ENCODE data around the gene TBX5. TPM values are rescaled to one million over a fixed set of nuclear protein-coding genes. Genes with fewer than 3 reads are reported as not detected.

TBX5 gene
- polyA plus RNA-seq, 1 donor (not counting 4 experiments of a cell fraction or from before 2014, with no cell fraction given) = not detected

DNA sequence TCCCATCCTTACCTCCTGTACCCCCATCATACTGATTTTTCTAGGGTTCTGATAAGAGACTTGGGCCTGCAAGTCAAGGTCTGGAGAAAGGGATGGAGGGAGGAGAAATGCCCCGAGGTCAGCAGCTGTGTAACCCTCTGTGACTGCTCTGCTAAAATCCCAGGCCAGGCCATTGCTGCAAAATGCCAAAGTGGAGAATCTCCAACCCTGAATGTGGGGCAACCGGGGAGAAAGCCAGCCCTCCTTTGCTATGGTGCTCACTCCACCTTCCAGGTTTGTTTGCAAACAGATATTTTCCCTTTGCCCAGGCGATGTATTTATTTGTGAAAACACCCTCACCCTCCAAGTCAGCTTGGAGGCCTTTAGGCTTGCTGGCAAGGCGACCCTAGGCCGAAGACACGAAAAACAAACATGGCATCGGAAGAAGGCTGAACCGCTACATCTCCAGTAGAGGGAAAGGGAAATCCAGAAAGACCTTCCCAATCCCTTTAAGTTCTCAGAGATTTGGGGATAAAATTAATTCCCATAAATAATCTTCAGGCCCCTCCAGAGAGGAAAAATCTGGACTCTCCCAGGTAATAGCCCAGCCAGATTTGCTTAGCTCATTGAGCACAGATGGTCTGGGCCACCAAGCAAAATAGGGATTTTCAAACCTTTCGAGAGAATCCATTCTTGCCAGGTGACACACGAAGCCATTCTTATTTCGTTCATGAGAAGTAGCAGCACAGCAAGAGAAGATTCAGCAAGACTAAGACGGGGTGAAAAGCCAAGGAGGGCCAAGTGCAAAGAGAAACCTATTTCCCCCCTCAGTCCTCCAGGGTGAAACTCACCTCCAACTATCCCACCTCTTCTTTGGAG lies 1.3 kb upstream of the TBX5 start:
- DNase-seq (ENCODE audit: low read depth, low spot score) = no peak
- Histone ChIP-seq H3K79me2 (ENCODE audit: control insufficient read depth, insufficient read depth, low read length) (no peaks in the 10 kb centered on the region), H3K4me1 (ENCODE audit: control insufficient read depth, extremely low read depth, insufficient read depth, low read length) (no peaks in the 10 kb centered on the region), H4K20me1 (ENCODE audit: control insufficient read depth, extremely low read depth, insufficient read depth, low read length) (peaks cover 2% of the 10 kb centered on the region), H3K4me2 (ENCODE audit: control insufficient read depth, extremely low read depth, insufficient read depth, low read depth, low read length) (no peak overlapping the region), H3K27me3 (ENCODE audit: control insufficient read depth, extremely low read depth, insufficient read depth, low read length) (peaks cover 96% of the 10 kb centered on the region), H2AFZ (ENCODE audit: control insufficient read depth, low read length) (no peak overlapping the region), H3K9me3 (ENCODE audit: control insufficient read depth, low read depth, low read length) (no peaks in the 10 kb centered on the region), H3K36me3 (ENCODE audit: control insufficient read depth in 2 of 2, extremely low read depth in 1 of 2, insufficient read depth in 2 of 2, low read length in 2 of 2) (no peaks in the 10 kb centered on the region), H3K4me3 (ENCODE audit: control insufficient read depth in 2 of 3, extremely low read depth in 1 of 3, insufficient read depth in 2 of 3, low read depth in 1 of 3, low read length in 3 of 3) (no peak overlapping the region), H3K27ac (ENCODE audit: control insufficient read depth, insufficient read depth, low read length) (no peak overlapping the region), H3K9me1 (ENCODE audit: control insufficient read depth, extremely low read depth, insufficient read depth, low read length) (no peaks in the 10 kb centered on the region), H3K9ac (ENCODE audit: control insufficient read depth, extremely low read depth, insufficient read depth, low read length) (no peak overlapping the region)
- no peak for FAIRE-seq
- TF ChIP-seq, protein P1, sequence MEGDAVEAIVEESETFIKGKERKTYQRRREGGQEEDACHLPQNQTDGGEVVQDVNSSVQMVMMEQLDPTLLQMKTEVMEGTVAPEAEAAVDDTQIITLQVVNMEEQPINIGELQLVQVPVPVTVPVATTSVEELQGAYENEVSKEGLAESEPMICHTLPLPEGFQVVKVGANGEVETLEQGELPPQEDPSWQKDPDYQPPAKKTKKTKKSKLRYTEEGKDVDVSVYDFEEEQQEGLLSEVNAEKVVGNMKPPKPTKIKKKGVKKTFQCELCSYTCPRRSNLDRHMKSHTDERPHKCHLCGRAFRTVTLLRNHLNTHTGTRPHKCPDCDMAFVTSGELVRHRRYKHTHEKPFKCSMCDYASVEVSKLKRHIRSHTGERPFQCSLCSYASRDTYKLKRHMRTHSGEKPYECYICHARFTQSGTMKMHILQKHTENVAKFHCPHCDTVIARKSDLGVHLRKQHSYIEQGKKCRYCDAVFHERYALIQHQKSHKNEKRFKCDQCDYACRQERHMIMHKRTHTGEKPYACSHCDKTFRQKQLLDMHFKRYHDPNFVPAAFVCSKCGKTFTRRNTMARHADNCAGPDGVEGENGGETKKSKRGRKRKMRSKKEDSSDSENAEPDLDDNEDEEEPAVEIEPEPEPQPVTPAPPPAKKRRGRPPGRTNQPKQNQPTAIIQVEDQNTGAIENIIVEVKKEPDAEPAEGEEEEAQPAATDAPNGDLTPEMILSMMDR (optimal IDR thresholded peaks at IDR 0.05 in 1 of 3, IDR thresholded peaks at IDR 0.05 in 1 of 3, conservative IDR thresholded peaks at IDR 0.05 in 1 of 3; ENCODE audit: extremely low read depth in 1 of 3, insufficient read depth in 2 of 3, low read length in 3 of 3) = no peak
- TF ChIP-seq EZH2 (IDR thresholded peaks at IDR 0.05; ENCODE audit: low read length) = peak; percentile 13
- dilution Hi-C loops (cut with MboI; ENCODE audit: extremely low pct_ligation_motif_present, low sequenced_read_pairs) = no loop called here

DNA sequence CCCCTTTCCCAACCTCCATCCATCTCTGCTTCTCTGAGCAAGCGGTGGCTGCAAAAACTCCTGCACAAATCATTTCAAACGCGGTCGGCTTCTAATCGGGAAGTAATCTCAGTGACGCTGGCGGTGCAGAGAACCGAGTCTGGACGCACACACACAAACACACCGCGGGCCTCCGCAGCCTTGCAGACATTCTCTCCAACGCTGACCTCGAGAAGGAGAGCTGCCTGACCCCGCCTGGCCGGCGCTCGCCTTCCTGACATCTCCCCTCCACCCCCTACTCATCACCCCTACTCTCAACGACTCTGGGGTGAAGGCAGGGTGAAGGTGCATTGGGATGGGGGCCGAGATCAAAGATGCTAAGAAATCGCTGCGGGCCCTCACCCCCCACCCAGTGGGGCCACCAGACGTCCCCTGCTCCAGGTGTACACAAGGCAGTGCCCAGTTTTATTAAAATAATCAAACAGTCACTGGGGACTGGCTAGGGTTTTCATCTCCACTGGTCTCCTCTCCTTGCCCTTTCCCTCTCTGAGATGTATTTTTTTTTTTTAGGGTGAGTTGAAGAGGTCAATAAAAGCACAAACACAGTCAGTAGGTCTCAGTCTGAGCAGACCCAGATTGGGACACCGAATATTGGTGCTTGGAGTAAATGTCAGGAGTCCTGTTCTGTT lies 506 bp upstream of the TBX5 start:
- Histone ChIP-seq H2AFZ (ENCODE audit: control insufficient read depth, low read length) (no peak overlapping the region), H3K4me1 (ENCODE audit: control insufficient read depth, extremely low read depth, insufficient read depth, low read length) (no peaks in the 10 kb centered on the region), H3K79me2 (ENCODE audit: control insufficient read depth, insufficient read depth, low read length) (no peaks in the 10 kb centered on the region), H3K4me2 (ENCODE audit: control insufficient read depth, extremely low read depth, insufficient read depth, low read depth, low read length) (no peak overlapping the region), H3K27ac (ENCODE audit: control insufficient read depth, insufficient read depth, low read length) (no peak overlapping the region), H3K4me3 (ENCODE audit: control insufficient read depth in 2 of 3, extremely low read depth in 1 of 3, insufficient read depth in 2 of 3, low read depth in 1 of 3, low read length in 3 of 3) (no peak overlapping the region), H3K27me3 (ENCODE audit: control insufficient read depth, extremely low read depth, insufficient read depth, low read length) (peaks cover 96% of the 10 kb centered on the region), H4K20me1 (ENCODE audit: control insufficient read depth, extremely low read depth, insufficient read depth, low read length) (no peaks in the 10 kb centered on the region), H3K9me3 (ENCODE audit: control insufficient read depth, low read depth, low read length) (no peaks in the 10 kb centered on the region), H3K9me1 (ENCODE audit: control insufficient read depth, extremely low read depth, insufficient read depth, low read length) (no peaks in the 10 kb centered on the region), H3K9ac (ENCODE audit: control insufficient read depth, extremely low read depth, insufficient read depth, low read length) (no peak overlapping the region), H3K36me3 (ENCODE audit: control insufficient read depth in 2 of 2, extremely low read depth in 1 of 2, insufficient read depth in 2 of 2, low read length in 2 of 2) (no peaks in the 10 kb centered on the region)
- dilution Hi-C loops (cut with MboI; ENCODE audit: extremely low pct_ligation_motif_present, low sequenced_read_pairs) = no loop called here
- FAIRE-seq (no peak), DNase-seq (ENCODE audit: low read depth, low spot score) (no peak)
- TF ChIP-seq, protein P1 (optimal IDR thresholded peaks at IDR 0.05 in 1 of 3, IDR thresholded peaks at IDR 0.05 in 1 of 3, conservative IDR thresholded peaks at IDR 0.05 in 1 of 3; ENCODE audit: extremely low read depth in 1 of 3, insufficient read depth in 2 of 3, low read length in 3 of 3) = no peak
- no peak for TF ChIP-seq EZH2 (IDR thresholded peaks at IDR 0.05; ENCODE audit: low read length)
